Esophagus squamous epithelium (tissue), 5 donors: ENCODE data around the gene OR2L8. TPM values are rescaled to one million over a fixed set of nuclear protein-coding genes. Genes with fewer than 3 reads are reported as not detected.

ENCODE experiments used
- DNase-seq: peaks from one replicate; lab custom pipeline; 2025; lab: John Stamatoyannopoulos, UW
- H3K27ac ChIP-seq, 4 donors: fragments of 200-600 bp; sonication (generic); one replicate each; pipeline ENCODE4 v1.5.1; 2016 to 2019; ENCODE audit warnings: mild to moderate bottlenecking in 1 of 4
- H3K27me3 ChIP-seq, 4 donors: fragments of 200-600 bp; sonication (generic); 1 replicate in 3 of 4; 2 replicates in 1 of 4; pipeline versions ENCODE4 v1.5.1 to v1.6.0; 2017 to 2021; ENCODE audit warnings: antibody characterized with exemption in 1 of 4
- H3K36me3 ChIP-seq, 3 donors: fragments of 200-600 bp; sonication (generic); one replicate each; pipeline ENCODE4 v1.5.1; 2016 to 2019
- H3K4me1 ChIP-seq, 3 donors: fragments of 200-600 bp; sonication (generic); one replicate each; pipeline ENCODE4 v1.5.1; 2017 to 2019
- H3K4me3 ChIP-seq, 4 donors: fragments of 200-600 bp; sonication (generic); 1 replicate in 3 of 4; 2 replicates in 1 of 4; pipeline ENCODE4 v1.5.1; 2016 to 2019; ENCODE audit warnings: mild to moderate bottlenecking in 2 of 4, moderate library complexity in 1 of 4
- H3K9me3 ChIP-seq, 3 donors: fragments of 200-600 bp; sonication (generic); one replicate each; pipeline ENCODE4 v1.5.1; 2016 to 2019
- CTCF ChIP-seq, 6 experiments: fragments of 450-650 bp in 4 of 6; fragments of 200-600 bp in 2 of 6; sonication (generic) in 2 of 6; IDR thresholded peaks; one replicate each; pipeline ENCODE4 v1.5.1; 2016 to 2019; ENCODE audit warnings: antibody characterized with exemption in 6 of 6, mild to moderate bottlenecking in 4 of 6, moderate library complexity in 4 of 6
- POLR2A ChIP-seq, 4 donors: fragments of 450-650 bp; IDR thresholded peaks; one replicate each; pipeline ENCODE4 v1.6.1; 2017; ENCODE audit warnings: antibody characterized with exemption in 4 of 4, mild to moderate bottlenecking in 4 of 4, moderate library complexity in 3 of 4
- WGBS, 2 donors: methylation state at CpG; one replicate each; pipeline ENCODE4 v1.1.5; 2018; 5-methylcytosine and 5-hydroxymethylcytosine counted together
- intact Hi-C: fragments of 100-400 bp; cut with DNase I; formaldehyde crosslinking; loops from one replicate; pipeline ENCODE4 v1.15.0; 2022
- total RNA-seq, 4 donors: library from RNA; depleted of rRNA; stranded (reverse); fragments of >200 nt; gene quantifications; one replicate each; pipeline ENCODE4 v1.1.0, GENCODE V29; 2016
- donor health status: DM: yes; HTN: yes; CAD: no.

The OR2L8 gene
- total RNA-seq, 4 donors from 2014 or later: not detected

GRCh38 chr1:247942624-247943023, 6.0 kb upstream of the OR2L8 start:
- TF ChIP-seq CTCF (IDR thresholded peaks at IDR 0.05) (no peak), POLR2A (IDR thresholded peaks at IDR 0.05) (no peak)
- H3K9me3 ChIP-seq: no peaks in the 10 kb centered on the region
- intact Hi-C loops: no loop called here
- WGBS, 2 donors: 80 to 84% methylated on average over 6 of the region's 6 CpGs
- no peaks in the 10 kb centered on the region for H3K27me3 ChIP-seq
- no peak for DNase-seq
- H3K4me1 ChIP-seq: no peaks in the 10 kb centered on the region
- H3K27ac ChIP-seq: no peak overlapping the region
- H3K36me3 ChIP-seq: no peaks in the 10 kb centered on the region
- H3K4me3 ChIP-seq: no peak overlapping the region

- WGBS, 2 donors: 90 to 92% methylated on average over 1 of the region's 1 CpG
Observed at GRCh38 chr1:247953408-247953807, 4.8 kb downstream of the OR2L8 start.

GRCh38 chr1:247961791-247962190, 13.1 kb downstream of the OR2L8 start:
- no peak overlapping the region for H3K27ac ChIP-seq
- no peak for DNase-seq
- H3K9me3 ChIP-seq: no peaks in the 10 kb centered on the region
- TF ChIP-seq POLR2A (IDR thresholded peaks at IDR 0.05) (no peak), CTCF (IDR thresholded peaks at IDR 0.05) (no peak)
- no peaks in the 10 kb centered on the region for H3K27me3 ChIP-seq
- no peaks in the 10 kb centered on the region for H3K36me3 ChIP-seq
- H3K4me3 ChIP-seq: no peak overlapping the region
- intact Hi-C loops: no loop called here
- no peaks in the 10 kb centered on the region for H3K4me1 ChIP-seq
- 16% methylated on average over 3 of the region's 3 CpGs for WGBS, 2 donors

More at GRCh38 chr1:247953408-247953807, 4.8 kb downstream of the OR2L8 start:
- Histone ChIP-seq H3K27me3 (no peaks in the 10 kb centered on the region), H3K4me3 (no peak overlapping the region), H3K27ac (no peak overlapping the region), H3K4me1 (no peaks in the 10 kb centered on the region), H3K9me3 (no peaks in the 10 kb centered on the region), H3K36me3 (no peaks in the 10 kb centered on the region)
- no peak for DNase-seq
- intact Hi-C loops: no loop called here
- no peak for TF ChIP-seq CTCF (IDR thresholded peaks at IDR 0.05)
- TF ChIP-seq POLR2A (IDR thresholded peaks at IDR 0.05): no peak

- TF ChIP-seq CTCF (IDR thresholded peaks at IDR 0.05): no peak
- no peak for TF ChIP-seq POLR2A (IDR thresholded peaks at IDR 0.05)
- H3K27me3 ChIP-seq: no peaks in the 10 kb centered on the region
- 29 to 51% methylated on average over 4 of the region's 4 CpGs for WGBS, 2 donors
- H3K4me1 ChIP-seq: no peaks in the 10 kb centered on the region
- H3K27ac ChIP-seq: no peak overlapping the region
- H3K4me3 ChIP-seq: no peak overlapping the region
- H3K9me3 ChIP-seq: no peaks in the 10 kb centered on the region
- no peaks in the 10 kb centered on the region for H3K36me3 ChIP-seq
- intact Hi-C loops: no loop called here
- no peak for DNase-seq
Observed at GRCh38 chr1:247962911-247963588, 14.4 kb downstream of the OR2L8 start.

GRCh38 chr1:247964933-247965332, 16.3 kb downstream of the OR2L8 start, which contains the start of gene OR2AK2:
OR2AK2 (plus strand) TSS chr1:247965233; CDS start chr1:247965377, 144 bp downstream.
- no peak for DNase-seq
- intact Hi-C loops: no loop called here
- Histone ChIP-seq H3K4me1 (no peaks in the 10 kb centered on the region), H3K9me3 (no peaks in the 10 kb centered on the region), H3K36me3 (no peaks in the 10 kb centered on the region), H3K27ac (no peak within 1 kb of the TSS), H3K4me3 (no peak within 1 kb of the TSS), H3K27me3 (no peaks in the 10 kb centered on the region)
- TF ChIP-seq CTCF (IDR thresholded peaks at IDR 0.05) (no peak), POLR2A (IDR thresholded peaks at IDR 0.05) (no peak)
- 86 to 94% methylated on average over 2 of the region's 2 CpGs for WGBS, 2 donors
